HPDE6-E6E7 (cell line): ENCODE measurements around the gene WDR59.

ENCODE experiments used
- DNase-seq: peaks from one replicate; pipeline ENCODE4 v3.0.0; 2011; ENCODE audit warnings: missing footprints; ENCODE audit errors: extremely low spot score

Gene WDR59

DNA sequence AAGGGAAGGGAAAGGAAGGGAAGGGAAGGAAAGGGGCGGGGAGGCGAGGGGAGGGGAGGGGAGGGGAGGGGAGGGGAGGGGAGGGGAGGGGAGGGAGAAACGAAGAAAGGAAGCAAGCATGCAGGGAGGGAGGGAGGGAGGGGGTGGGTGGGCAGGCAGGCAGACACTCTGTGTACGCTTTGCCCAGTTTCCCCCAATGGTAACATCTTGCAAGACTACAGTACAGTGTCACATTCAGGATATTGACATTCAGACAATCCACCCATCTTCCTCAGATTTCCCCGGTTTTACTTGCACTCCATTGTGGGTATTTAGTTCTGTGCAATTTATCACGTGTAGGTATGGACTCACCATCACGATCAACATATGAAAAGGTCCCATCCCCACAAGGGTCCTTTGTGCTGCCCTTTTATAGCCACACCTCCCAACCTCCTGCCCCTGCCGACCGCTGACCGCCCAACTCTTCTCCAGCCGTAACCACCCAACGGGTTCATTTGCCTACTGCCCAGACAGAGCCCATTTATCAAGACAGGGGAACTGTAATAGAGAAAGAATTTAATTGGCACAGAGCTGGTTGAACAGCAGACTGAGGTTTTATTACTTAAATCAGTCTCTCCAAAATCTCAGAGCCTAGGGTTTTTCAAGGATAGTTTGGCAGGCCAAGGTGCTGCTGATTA lies 118.9 kb downstream of the WDR59 start:
- no peak for DNase-seq

DNA sequence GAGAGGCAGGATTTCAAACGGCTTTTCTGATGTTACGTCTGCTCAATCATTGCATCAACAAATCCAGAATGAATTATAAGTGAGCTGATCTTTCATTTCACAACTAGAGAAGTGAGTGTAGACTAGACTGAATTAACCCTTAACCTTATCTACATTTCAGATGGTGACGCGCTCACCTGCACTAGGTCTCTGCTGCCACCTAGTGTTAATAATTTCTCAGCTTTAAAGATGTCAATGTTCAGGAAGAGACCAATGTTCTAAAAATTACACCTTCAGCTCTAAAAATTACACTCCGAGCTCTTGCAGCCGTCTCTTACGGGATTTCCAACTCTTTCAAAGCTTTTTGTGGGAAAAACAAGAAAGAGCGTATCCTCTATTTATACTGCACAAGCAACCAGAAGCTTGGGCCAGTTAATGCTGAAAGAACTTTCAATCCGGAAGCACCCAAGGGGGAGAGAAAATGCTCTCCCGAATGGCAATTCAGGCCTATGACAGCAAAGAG lies 122.1 kb downstream of the WDR59 start:
- DNase-seq, result peak; percentile 56

DNA sequence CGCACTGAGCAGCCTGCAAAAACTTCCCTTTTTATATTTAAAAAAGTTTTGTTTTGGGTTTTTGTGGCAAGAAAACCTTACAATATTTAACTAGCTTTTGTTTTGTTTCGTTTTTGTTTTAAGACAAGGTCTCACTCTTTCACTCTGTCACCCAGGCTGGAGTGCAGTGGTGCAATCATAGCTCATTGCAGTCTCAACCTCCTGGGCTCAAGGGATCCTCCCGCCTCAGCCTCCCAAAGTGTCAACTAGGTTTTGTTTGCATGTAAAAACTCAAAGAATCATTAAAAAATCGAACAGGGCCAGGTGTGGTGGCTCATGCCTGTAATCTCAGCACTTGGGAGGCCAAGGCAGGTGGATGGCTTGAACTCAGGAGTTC lies 132.4 kb downstream of the WDR59 start:
- no peak for DNase-seq

DNA sequence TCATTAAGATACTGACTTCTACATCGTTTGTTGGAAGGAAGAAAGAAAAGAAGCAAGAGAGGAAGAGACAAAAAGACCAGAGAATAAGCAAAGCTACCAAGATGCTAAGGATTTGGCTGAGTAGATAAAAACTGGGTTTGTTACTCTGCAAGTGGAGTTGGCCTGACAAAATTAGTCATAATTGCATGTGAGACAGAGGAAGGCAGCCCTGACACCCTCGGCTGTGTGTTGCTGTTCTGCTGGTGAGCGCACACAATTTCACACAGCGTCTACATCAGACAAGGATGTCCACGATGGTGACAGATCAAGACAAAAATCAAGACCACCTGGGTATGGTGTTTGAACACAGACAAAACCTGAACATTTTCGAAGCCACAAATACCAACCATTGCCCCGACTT lies 134.9 kb downstream of the WDR59 start:
- no peak for DNase-seq

DNA sequence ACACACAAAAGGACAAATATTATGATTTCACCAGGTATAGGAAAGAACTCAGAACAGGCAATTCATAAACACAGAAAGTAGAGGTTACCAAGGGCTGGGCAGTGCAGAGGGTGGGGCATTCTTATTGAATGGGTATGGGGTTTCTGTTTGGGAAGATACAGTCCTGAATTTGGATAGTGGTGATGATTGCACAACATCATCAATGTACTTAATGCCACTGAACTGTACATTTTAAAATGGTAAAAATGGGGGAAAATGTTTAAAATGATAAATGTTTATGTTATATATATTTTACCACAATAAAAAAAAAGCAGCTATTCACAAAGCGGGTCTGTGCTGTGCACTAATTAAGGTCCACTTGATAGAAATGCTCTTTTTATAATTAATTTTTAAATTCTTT lies 137.7 kb downstream of the WDR59 start:
- no peak for DNase-seq

DNA sequence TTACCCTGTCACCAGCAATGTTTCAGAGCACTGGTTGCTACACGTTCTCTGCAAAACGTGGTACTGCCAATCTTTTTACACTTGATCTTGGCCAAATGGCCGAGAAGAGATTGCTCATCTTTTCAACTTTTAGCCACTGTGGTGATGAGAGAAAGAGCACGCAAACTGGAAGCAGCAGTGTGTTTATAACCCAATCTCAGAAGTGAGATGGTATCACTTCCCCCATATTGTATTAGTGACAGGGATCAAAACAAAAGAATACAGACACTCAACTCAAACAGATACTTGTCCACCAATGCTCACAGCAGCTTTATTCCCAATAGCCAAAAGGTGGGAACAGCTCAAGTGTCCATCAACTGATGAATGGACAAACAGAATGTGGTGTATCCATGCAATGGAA lies 138.2 kb downstream of the WDR59 start:
- no peak for DNase-seq

DNA sequence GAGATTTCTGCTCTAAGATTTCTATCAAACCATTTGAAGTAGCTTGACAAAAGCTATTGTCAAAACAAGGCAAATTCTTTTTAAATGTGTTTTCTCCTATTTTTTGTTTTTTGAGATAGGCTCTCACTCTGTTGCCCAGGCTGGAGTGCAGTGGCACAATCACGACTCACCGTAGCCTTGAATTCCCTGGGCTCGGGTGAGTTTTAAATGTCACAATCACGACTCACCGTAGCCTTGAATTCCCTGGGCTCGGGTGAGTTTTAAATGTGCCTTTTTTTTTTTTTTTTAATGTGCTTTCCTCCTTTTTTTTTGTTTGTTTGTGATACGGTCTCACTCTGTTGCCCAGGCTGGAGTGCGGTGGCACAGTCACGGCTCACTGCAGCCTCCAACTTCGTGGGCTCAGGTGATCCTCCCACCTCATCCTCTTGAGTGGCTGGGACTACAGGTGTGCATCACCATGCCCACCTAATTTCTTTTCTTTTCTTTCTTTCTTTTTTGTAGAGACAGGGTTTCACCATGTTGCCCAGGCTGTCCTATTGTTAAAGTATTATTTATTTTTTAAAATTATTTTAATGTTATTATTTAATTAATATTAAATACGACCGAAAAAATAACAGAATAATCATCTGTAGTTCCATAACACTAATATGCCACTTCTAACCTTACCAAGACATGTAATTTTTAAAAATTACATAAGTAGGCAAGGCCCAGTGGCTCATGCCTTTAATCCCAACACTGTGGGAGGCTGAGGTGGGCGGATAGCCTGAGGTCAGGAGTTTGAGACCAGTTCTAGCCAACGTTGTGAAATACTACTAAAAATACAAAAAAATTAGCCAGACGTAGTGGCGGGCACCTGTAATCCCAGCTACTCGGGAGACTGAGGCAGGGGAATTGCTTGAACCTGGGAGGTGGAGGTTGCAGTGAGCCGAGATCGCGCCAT lies 140.6 kb downstream of the WDR59 start:
- DNase-seq, result no peak

DNA sequence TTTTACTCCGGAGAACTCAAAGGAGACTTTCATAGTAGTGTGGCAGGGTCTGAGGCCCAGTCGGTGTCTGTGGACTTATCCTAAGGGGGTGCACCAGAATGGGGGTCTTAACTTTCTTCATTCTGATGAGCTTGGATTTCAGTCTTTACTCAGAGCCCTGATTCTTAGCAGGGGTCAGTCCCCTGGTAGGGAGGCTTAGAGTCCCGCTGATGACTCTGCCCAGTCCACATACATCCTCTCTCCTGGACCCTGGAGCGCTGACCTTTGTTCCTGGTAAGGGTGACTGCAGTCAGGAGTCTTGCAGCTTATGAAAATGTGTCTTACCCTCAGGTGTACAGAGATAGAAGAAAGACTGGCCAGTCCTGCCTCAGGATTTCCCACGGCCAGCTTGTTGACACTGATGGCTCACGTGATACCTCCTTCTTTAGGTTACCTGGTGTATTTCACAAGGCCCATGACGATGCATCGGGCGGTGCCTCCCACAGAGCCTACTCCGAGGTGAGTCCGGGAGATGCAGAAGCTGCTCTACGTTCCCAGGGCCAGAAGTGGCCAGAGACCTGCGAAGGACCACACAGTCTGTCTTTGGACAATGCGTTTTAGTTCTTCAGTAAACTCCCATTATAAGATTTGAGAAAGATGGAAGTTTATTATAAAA lies 141.4 kb downstream of the WDR59 start:
- peak; percentile 58 for DNase-seq

DNA sequence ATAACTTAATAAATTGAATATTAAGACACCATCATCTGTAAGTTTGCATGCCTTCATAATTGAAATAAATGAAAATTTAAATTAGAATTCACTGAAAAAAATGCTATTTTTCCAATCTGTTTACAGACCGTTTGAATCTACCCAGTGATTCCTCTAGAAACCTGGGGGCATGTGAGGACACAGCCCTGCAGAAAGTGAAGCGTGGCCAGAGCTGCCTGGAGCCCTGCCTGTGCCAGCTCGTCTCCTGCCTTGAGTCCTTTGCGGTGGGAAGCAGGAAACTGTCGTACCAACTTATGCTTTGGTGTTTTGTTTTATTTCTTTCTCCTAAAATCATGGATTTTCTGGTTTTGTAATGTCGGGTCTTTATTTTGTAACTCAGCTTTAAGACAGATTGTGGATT lies 142.5 kb downstream of the WDR59 start:
- DNase-seq, result no peak

DNA sequence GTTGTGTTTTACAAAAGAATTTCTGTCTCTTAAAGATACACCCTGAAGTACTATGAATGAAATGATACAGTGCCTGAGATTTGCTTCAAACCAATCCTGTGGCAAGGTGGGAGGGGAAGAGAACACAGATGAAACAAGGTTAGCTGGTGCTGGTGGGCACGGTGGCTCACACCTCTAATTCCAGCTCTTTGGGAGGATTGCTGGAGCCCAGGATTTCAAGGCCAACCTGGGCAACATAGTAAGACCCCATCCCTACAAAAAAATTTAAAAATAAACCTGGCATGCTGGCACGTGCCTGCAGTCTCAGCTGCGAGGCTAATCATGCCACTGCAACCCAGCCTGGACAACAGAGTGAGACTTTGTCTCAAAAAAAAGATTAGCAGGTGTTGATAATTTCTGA lies 143.0 kb downstream of the WDR59 start:
- DNase-seq, result no peak

DNA sequence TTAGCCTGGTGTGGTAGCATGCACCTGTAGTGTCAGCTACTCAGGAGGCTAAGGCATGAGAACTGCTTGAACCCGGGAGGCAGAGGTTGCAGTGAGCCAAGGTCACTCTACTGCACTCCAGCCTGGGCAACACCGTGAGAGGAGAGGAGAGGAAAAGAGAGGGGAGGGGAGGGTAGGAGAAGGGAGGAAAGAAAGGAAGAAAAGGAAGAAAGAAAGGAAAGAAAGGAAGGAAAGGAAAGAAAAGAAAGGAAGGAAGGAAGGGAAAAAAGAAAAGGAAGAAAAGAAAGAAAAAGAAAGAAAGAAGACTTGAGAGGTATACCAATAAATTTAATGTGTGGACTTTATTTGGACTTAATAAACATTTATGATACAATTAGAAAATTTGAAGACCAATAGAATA lies 143.5 kb downstream of the WDR59 start:
- no peak for DNase-seq

DNA sequence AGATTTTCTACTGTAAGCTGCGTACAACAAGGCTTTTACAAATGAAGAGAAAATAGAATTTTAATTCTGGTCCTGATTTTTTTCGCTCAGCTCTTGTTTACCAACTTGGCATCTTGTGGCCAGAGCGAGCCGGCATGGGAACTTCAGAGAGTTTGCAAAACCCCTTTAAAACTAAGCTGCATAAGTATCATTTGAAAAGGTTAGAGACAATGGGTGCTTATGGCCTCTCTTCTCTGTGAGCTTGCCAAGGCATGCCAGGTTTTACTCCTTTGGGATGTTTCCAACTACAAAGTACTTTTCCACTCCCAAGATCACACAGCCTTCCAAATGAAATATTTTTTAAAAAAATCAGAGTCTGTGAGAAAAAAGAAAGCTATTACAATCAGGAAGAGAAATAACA lies 147.9 kb downstream of the WDR59 start:
- no peak for DNase-seq

DNA sequence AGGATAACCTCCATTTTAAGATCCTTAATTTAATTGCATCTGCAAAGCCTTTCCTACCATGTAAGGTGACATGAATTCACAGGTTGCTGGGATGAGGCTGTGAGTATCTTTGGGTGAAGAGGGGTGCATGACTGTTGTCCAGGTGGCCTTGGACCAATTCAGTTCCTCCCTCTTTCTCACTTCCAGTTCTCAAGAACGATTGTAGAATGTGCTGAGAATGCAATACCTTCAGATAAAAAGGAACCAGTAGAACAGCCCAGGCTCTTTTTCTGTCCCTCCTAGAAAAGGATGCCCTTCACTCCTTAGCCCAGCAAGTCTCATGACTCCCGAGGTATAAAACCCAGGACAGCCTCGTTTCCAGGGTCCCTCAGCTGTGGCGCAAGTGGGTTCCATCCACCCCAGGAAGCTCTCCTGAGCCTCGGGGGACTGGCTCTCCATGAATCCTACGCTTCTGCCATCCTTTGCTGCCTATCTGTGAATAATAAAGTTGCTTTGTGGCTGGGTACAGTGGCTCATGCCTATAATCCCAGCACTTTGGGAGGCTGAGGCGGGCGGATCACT lies 148.7 kb downstream of the WDR59 start:
- DNase-seq, result no peak

DNA sequence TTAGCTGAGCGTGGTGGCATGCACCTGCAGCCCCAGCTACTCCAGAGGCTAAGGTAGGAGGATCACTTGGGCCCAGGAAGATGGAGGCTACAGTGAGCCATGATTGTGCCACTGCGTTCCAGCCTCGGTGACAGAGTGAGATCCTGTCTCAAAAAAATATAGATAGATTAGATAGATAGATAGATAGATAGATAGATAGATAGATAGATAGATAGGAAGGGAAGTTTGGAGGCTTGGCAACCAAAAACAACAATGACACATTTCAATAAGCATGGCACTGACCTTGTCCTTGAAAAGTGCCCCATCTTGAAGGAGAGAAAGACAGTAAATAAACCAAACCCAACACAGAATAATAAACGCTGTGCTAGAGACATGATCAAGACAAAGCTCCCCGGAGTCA lies 152.7 kb downstream of the WDR59 start:
- no peak for DNase-seq

DNA sequence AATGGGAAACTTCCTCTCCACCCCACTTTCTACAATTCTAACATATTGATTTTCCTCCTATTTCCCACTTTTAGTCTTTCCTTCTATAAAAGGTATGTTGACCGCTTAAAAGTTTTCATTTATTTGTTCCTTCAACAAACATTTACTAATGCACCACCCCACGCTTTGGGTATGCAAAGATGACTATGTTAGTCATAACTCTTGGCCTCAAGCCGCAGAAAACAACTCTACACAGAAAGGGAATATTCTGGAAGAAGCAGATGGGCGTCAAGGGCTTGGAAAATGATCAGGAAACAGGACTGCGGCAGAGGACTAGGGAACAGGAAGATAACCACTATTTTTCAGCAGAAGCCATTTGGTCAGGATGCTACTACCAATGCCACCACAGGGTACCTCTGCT lies 153.5 kb downstream of the WDR59 start:
- DNase-seq, result no peak

DNA sequence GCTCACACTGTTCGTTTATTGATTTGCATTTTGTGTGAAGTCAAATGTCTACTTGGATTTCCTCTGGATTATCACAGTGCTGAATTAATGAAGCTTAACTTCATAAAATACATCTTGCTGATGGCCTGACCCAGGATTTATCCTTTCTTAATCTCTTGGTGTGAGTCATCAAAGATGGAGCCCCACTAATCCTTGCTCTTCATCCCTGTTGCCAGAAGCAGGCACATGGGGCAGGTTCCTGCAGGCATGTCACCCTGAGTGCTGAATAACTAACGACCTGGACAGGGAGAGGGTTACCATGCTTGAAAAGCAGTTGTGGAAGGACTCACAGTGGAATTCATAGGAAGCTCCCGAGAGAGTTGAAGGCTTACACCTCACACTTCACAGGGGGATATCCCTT lies 154.3 kb downstream of the WDR59 start:
- DNase-seq, result no peak

DNA sequence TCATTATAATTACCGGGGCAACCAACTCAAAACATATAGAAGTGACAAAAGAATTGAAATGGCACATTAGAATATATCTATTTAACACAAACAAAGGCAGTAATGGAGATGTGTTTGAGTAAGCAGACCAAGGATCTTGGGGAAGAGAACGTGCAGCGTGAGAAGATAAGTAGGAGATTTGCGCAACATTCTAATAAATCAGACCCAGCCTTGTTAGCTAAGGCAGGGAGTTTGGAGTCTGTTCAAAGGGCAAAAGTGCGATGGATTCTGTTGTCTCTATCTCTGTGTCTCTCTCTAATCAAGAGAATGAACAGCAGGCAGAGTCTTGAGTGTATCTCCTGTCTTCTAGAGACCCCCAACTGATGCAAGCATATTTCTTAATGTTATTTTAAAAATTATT lies 155.3 kb downstream of the WDR59 start:
- DNase-seq, result no peak

DNA sequence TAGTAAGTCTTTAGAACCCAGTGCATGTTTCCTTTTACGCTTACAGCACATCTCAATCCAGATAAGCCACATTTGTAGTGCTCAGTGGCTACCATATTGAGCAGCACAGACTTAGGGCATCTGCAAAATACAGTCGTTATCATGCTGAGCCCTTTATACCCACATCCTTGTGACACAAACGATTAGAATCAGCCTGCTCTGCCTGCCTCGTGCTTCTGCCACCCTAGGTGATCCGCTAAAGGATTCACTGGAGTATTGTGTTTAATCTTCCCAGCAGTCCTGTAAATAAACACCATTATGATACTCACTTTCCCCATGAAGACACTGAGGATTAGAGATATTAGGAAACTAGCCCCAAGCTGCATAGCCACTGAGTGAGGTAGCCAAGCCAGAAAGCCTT lies 159.0 kb downstream of the WDR59 start:
- no peak for DNase-seq

DNA sequence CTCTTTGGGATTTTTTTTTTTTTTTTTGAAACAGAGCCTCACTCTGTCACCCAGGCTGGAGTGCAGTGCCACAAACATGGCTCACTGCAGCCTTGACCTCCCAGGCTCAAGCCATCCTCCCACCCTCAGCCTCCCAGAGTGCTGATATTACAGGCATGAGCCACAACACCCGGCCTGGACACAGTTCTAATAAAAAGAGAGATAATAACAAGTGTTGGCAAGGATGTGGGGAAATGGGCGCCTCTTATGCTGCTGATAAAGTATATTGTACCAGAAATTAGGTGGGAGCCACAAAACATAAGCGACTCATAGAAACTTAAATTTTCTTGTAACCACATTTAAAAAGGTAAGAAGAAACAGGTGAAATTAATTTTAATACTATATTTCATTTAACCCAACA lies 159.9 kb downstream of the WDR59 start:
- DNase-seq, result no peak
